Activated T-cell treated with anti-CD3 and anti-CD28 coated beads, Interleukin-2, amount 50 U/mL, for 24 hours (primary cell): Measurements from ENCODE around the gene LYZL1.
"Not testable (repeated sequence)": the region's sequence is repeated elsewhere in the genome, so short reads cannot be mapped to it uniquely, and the experiment has no call there.

ENCODE experiments used
- DNase-seq: peaks from one replicate; pipeline ENCODE4 v3.0.0-alpha.2; 2020
- H3K27ac Mint-ChIP-seq: 2 replicates; pipeline ENCODE4 v1.8.0; 2020; ENCODE audit warnings: mild to moderate bottlenecking, mixed read lengths
- H3K27me3 Mint-ChIP-seq: 2 replicates; pipeline ENCODE4 v1.8.0; 2020; ENCODE audit warnings: mixed read lengths
- H3K36me3 Mint-ChIP-seq: 2 replicates; pipeline ENCODE4 v1.8.0; 2020; ENCODE audit warnings: low read depth, mixed read lengths
- H3K4me1 Mint-ChIP-seq: 2 replicates; pipeline ENCODE4 v1.8.0; 2020; ENCODE audit warnings: low read depth, mixed read lengths
- H3K4me3 Mint-ChIP-seq: 2 replicates; pipeline ENCODE4 v1.8.0; 2020; ENCODE audit warnings: mild to moderate bottlenecking, moderate library complexity, mixed read lengths
- H3K9me3 Mint-ChIP-seq: 2 replicates; pipeline ENCODE4 v1.8.0; 2020; ENCODE audit warnings: mixed read lengths

The LYZL1 gene

DNA sequence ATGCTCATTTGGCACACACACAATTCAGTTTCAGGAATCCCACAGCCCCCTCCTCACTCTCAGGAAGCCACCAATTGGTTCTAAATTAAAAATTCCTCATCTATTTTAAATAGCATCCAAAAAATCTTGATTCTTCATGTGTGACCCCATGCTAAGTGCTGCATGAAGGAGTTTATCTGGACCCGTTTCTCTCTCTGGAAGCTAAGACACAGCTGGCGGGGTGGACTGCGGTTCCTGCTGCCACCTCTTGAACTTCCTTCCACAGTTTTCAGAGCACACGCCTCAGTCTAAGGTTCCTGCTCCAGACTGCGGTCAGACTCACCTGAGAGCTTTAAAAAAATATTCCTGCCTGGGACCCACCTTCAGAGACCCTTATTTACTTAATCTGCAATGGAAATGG lies 34.5 kb downstream of the LYZL1 start:
- H3K27me3 Mint-ChIP-seq, result peaks cover 49% of the 10 kb centered on the region
- no peaks in the 10 kb centered on the region for H3K9me3 Mint-ChIP-seq
- DNase-seq, result no peak
- H3K4me1 Mint-ChIP-seq, result peaks cover 4% of the 10 kb centered on the region
- H3K27ac Mint-ChIP-seq, result no peak overlapping the region
- no peak overlapping the region for H3K4me3 Mint-ChIP-seq
- H3K36me3 Mint-ChIP-seq, result no peaks in the 10 kb centered on the region

DNA sequence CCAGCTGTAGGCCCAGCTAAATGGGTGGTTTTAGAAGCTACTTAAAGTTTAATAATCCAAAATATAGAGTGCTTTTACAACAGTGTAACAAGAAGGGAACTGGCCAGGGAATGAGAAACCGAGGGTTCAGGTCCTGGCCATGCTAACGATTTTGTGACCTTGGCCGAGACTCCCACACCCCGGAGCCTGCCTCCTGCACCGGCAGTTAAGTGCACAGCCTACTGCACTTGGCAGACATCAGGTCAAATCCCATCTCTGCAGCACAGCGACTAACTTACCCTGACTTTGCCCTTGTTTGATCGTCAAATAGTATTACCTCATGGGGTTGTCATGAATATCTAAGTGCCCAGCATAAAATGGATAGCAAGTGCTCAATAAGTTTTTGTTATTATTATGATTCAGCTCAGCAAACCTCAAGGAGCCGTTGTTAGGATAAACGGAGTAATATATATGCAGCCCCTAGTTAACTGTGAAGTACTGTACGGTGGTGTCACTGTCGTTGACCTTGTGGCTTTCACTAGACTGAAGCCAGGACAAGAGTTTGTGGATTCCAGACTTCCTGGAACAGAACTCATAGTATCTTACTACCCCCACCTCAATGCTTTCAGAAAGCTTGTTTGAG lies 35.5 kb downstream of the LYZL1 start:
- Mint-ChIP-seq H3K9me3 (no peaks in the 10 kb centered on the region), H3K4me3 (no peak overlapping the region), H3K27me3 (peaks cover 48% of the 10 kb centered on the region), H3K36me3 (no peaks in the 10 kb centered on the region), H3K4me1 (no peaks in the 10 kb centered on the region), H3K27ac (no peak overlapping the region)
- no peak for DNase-seq

DNA sequence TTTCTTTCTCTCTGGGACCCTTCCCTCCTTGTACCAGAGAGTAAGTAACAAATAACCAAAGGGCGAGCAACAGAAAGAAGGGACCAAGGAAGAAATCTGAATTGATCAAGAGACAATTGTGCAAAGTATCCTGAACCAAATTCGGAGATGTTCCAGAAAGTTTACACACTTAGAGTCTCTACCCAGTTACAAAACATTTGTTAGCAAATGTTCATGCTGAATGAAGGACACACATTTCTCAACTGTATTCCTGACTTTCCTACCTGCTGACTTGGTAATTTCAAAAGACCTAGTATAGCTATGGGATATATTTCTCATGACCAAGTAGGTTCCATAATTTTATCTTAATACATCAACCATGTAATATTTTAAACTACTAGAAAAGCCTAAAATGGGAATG lies 37.4 kb downstream of the LYZL1 start:
- DNase-seq, result no peak
- Mint-ChIP-seq H3K4me3 (no peak overlapping the region), H3K4me1 (no peaks in the 10 kb centered on the region), H3K27me3 (peaks cover 37% of the 10 kb centered on the region), H3K36me3 (no peaks in the 10 kb centered on the region), H3K27ac (no peak overlapping the region), H3K9me3 (no peaks in the 10 kb centered on the region)

DNA sequence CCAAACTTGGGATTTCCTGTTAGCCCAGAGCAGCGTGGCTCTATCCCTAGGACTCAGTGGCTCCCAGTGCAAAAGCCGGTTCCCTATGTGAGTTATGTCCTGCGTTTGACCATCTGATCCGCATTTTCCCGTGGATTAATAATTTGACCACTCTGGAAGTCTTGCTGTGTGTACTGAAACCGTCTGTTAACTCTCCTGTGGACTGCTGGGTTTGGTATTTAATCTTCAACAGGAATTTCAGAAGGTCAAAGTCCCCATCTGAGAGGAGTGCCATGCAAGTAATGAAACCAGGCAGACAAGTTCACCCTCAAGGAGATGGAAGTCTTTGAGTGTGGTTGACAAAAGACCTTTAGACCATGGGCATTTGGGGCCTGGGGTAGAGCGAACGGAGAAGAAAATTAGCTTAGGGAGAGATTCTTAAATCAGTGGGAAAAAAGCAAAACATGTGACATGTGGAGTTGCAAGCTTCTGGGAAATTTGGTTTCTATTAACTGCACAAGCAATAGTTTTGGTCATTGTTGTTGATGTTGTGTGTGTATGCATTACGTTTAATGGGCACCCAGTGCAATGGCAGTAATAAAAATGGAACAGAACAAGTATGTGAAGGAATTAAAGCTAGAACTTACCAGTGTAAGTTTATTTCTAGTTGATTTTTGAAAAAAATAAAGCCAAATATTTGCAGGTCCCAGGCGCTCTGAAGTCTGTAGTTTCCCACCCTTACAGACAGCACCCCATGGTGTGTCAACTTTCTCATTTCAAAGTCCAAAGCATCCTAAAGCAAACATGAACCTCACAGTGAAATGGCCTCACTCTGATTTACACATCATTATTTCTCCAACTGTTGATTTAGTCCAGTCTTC lies 38.2 kb downstream of the LYZL1 start:
- no peak for DNase-seq
- no peaks in the 10 kb centered on the region for H3K4me1 Mint-ChIP-seq
- no peaks in the 10 kb centered on the region for H3K36me3 Mint-ChIP-seq
- H3K9me3 Mint-ChIP-seq, result no peaks in the 10 kb centered on the region
- H3K27me3 Mint-ChIP-seq, result peaks cover 37% of the 10 kb centered on the region
- H3K27ac Mint-ChIP-seq, result no peak overlapping the region
- H3K4me3 Mint-ChIP-seq, result no peak overlapping the region

DNA sequence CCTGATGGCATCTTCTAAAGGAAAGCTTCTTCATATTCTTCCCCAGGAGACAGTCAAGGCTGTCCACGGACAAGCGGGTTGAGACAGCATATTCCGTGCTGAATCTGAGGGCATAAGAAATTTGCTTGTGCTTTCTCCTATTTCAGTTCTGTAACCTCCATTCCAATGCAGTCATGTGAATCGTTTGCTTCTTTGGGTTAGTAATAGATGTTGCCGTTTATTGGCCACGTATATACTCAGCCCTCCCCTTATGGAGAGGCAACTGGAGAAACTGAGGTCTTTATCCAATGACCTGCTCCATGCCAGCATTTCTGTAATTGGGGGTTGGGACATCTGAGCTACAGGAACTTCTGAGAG lies 38.9 kb downstream of the LYZL1 start:
- Mint-ChIP-seq H3K4me3 (no peak overlapping the region), H3K27ac (no peak overlapping the region), H3K9me3 (no peaks in the 10 kb centered on the region), H3K27me3 (peaks cover 41% of the 10 kb centered on the region), H3K4me1 (no peaks in the 10 kb centered on the region), H3K36me3 (no peaks in the 10 kb centered on the region)
- DNase-seq, result no peak

DNA sequence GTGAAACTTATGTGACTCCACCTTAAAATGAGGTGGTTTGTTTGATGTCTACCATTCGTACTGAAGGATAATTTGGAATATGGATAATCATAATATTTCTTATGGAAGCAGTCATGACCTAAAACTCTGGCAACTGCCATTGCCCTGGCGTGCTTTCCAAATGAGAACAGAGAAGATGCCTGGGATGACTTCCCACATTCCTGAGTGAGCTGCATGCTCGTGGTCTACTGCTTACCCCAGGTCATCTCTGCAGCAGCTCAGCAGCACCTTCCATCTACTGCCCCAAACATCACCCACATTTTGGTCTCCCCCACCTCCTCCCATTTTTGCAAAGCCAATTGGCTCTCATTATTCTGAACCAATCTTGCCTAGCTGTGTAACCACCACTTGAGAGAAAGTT lies 40.1 kb downstream of the LYZL1 start:
- Mint-ChIP-seq H3K27ac (no peak overlapping the region), H3K36me3 (no peaks in the 10 kb centered on the region), H3K9me3 (no peaks in the 10 kb centered on the region), H3K4me3 (no peak overlapping the region), H3K4me1 (no peaks in the 10 kb centered on the region), H3K27me3 (peaks cover 44% of the 10 kb centered on the region)
- no peak for DNase-seq

DNA sequence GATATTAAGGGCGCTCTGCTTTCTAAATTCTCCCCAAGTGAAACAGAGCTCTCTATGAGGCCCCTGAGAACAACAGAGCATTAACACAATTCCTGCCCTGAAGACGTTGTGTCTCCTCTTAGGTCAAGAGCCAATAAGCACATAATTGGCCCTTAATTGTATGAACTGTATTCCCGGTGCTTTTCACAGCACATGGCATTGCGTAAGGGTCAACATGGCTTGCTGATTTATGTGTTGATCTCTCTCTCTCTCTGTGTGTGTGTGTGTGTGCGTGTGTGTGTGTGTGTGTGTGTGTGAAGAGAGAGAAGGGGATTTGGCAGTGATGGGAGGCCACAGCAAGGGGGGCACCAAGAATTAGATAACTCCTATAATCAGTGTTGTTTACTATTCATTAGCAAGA lies 40.5 kb downstream of the LYZL1 start:
- no peaks in the 10 kb centered on the region for H3K4me1 Mint-ChIP-seq
- peaks cover 41% of the 10 kb centered on the region for H3K27me3 Mint-ChIP-seq
- H3K4me3 Mint-ChIP-seq, result no peak overlapping the region
- no peaks in the 10 kb centered on the region for H3K36me3 Mint-ChIP-seq
- no peak for DNase-seq
- H3K9me3 Mint-ChIP-seq, result no peaks in the 10 kb centered on the region
- H3K27ac Mint-ChIP-seq, result no peak overlapping the region

DNA sequence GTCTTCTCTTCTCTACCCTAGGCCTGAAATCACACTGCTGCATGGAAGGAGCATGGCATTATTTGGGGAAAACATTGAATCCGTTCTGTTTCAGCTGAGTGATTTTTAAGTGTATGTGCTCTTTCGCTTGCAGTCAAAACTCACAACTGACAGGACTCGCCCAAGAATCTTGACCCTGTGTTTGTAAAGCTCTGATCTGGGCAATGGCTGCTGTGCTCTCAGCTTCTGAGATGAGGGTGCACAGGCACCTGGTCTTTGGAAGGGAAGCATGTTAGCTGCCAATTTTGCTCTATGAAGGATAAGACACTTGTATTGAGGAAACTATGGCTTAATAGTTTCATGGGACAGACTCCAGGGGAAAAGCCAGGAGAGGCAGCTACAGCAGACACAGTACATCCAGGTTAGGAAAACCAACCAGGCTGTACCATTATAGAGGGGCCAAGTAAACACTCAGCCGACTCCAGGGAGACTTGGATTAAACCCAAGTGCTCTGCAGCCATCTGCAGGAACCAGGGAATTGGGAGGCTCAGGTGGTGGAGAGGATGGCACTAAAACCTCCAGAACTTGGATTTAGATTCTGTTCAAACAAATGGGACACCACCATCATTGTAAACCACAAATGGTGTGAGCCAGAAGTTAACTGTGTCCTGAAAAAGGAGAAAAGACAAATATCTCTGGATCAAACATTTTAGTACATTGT lies 43.3 kb downstream of the LYZL1 start:
- Mint-ChIP-seq H3K27ac (no peak overlapping the region), H3K9me3 (peaks cover 2% of the 10 kb centered on the region), H3K4me1 (no peaks in the 10 kb centered on the region), H3K27me3 (peaks cover 51% of the 10 kb centered on the region), H3K4me3 (no peak overlapping the region), H3K36me3 (no peaks in the 10 kb centered on the region)
- no peak for DNase-seq

DNA sequence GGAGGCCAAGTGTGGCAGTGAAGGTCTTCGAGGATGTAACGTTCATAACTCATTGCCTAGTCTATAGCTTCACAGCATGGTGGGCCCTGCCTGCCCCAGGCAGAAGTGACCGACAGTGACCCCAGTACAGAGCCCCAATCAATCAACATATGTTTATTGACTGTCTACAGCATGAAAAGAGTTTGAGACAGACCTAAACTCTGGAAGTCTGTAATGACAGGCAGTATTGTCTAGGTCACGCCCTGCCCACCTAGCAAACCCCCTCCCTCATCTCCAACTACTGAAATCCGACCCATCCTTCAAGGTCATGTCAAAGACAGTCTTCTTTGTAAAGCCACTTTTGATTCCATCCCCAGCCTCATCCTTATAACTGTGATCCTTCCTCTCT lies 43.9 kb downstream of the LYZL1 start:
- no peaks in the 10 kb centered on the region for H3K36me3 Mint-ChIP-seq
- H3K4me1 Mint-ChIP-seq, result no peaks in the 10 kb centered on the region

DNA sequence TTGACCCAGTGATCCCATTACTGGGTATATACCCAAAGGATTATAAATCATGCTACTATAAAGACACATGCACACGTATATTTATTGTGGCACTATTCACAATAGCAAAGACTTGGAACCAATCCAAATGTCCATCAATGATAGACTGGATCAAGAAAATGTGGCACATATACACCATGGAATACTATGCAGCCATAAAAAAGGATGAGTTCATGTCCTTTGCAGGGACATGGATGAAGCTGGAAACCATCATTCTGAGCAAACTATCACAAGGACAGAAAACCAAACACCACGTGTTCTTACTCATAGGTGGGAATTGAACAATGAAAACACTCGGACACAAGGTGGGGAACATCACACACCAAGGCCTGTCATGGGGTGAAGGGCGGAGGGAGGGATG lies 48.7 kb downstream of the LYZL1 start:
- not testable (repeated sequence) for H3K27ac Mint-ChIP-seq, H3K36me3 Mint-ChIP-seq, H3K4me3 Mint-ChIP-seq, H3K4me1 Mint-ChIP-seq, H3K9me3 Mint-ChIP-seq, DNase-seq
- H3K27me3 Mint-ChIP-seq, result peaks cover 50% of the 10 kb centered on the region

More for the DNA sequence above, 43.9 kb downstream of the LYZL1 start:
- Mint-ChIP-seq H3K27me3 (peaks cover 52% of the 10 kb centered on the region), H3K9me3 (peaks cover 2% of the 10 kb centered on the region), H3K4me3 (no peak overlapping the region), H3K27ac (no peak overlapping the region)
- no peak for DNase-seq

DNA sequence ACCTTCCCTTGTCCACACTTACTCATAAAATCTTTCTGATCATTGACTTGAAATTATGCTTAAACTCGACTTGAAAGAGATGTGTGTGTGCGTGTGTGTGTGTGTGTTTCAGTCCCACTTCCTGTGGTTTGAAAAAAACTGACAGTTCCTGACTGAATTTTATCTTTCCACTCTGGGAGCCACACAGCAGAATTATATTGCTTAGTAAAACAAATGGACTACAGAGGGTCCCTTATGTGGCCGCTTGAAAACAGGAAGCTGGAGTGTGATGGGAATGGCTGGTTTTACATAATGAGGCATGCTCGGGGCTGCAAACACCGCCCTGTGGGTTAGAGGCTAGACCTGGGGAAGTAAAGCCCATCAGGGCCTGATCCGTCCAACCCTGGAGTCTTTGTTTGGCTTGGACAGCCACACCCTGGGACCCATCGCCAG lies 54.8 kb downstream of the LYZL1 start:
- peaks cover 3% of the 10 kb centered on the region for H3K4me1 Mint-ChIP-seq
- no peaks in the 10 kb centered on the region for H3K36me3 Mint-ChIP-seq
- peaks cover 40% of the 10 kb centered on the region for H3K27me3 Mint-ChIP-seq
- H3K9me3 Mint-ChIP-seq, result no peaks in the 10 kb centered on the region
- H3K27ac Mint-ChIP-seq, result no peak overlapping the region
- no peak for DNase-seq
- no peak overlapping the region for H3K4me3 Mint-ChIP-seq

DNA sequence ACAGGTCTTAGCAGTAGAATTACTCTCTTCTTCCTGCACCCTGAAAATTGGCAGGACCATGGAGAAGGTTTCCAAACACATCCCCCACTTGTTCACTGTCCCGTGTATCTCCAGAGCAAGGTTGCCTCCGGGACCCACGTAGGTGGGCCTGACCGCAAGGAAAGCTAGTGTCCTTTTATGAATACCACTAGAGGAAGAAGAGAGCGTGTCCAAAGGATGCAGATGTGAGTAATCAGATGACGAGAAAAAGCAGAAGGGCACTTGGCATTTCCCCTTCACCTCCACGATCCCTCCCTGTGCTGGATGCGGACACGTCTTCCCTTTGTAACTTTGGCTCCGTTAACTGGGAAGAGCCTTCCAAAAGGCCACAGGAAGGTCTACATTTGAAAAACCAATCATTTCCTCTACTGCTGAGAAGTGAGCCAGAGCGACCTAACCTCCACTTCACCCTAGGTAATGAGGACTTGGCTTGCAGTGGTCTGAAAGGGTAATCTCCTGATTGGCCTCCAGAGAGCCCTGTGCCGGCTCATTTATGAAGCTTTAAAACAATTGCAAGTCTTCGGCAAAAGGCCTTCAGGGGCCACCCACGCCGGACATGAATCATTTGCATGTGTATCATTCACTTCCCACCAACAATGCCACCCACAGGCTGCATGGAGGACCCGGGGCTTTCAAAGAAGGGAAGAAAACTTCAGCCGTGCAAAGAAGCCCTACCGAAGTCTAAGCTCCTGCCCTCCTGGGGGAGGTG lies 55.4 kb downstream of the LYZL1 start:
- Mint-ChIP-seq H3K4me1 (peaks cover 3% of the 10 kb centered on the region), H3K27me3 (peaks cover 40% of the 10 kb centered on the region), H3K9me3 (no peaks in the 10 kb centered on the region), H3K27ac (no peak overlapping the region), H3K4me3 (no peak overlapping the region), H3K36me3 (no peaks in the 10 kb centered on the region)
- no peak for DNase-seq

DNA sequence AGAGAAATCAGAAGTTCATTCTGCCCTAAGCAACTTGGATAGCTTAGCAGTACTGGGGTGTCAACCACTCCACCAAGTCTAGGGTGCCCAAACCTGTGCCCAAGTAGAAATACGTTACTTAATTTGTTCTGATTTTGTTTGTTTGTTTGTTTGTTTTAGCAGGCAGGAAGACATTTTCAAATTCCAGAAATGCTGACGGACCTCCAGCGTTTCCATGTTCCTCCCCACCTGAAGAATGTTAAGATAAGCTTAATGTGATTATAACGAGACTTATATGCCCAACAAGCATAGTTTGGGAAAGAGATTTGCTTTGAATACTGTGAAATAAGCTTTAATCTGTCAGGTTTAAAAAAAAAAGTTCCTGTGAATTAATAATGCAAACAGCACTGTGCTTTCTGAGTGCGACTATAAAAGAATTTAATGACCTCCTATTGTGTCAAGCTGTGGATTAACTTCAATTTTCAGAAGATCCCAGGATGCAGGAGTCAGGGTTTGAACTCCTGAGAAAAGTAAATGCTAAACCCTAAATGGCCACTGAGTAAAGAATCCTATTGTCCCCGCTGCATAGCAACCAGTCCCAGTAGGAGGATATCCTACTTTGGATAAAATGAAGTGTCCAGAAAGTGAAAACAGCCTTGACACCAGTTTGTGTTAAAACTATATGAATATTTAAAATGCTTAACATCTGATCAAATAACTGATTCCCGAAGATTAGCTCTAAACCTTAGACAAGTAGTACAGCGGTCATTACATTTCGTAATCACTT lies 56.5 kb downstream of the LYZL1 start:
- Mint-ChIP-seq H3K27me3 (peaks cover 44% of the 10 kb centered on the region), H3K36me3 (no peaks in the 10 kb centered on the region), H3K4me1 (peaks cover 3% of the 10 kb centered on the region), H3K27ac (no peak overlapping the region), H3K9me3 (no peaks in the 10 kb centered on the region), H3K4me3 (no peak overlapping the region)
- no peak for DNase-seq

DNA sequence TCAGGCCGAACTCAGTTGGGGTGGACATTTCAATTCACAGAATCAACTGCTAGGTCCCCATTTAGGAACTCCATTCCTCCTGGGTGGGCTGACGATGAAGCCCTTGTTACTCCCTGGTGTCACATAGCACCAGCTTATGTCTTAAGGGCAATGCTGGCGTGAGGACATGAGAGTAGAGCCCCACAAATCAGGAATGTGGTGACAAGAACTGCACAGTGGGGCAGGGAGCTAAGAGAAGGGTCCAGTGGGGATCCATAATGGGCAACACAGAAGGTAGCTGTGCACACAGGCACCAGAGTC lies 57.0 kb downstream of the LYZL1 start:
- DNase-seq, result no peak
- Mint-ChIP-seq H3K27me3 (peaks cover 43% of the 10 kb centered on the region), H3K4me1 (peaks cover 3% of the 10 kb centered on the region), H3K36me3 (no peaks in the 10 kb centered on the region), H3K9me3 (no peaks in the 10 kb centered on the region), H3K27ac (no peak overlapping the region), H3K4me3 (no peak overlapping the region)
